Measurements from ENCODE around the gene SLC4A11. TPM values are rescaled to one million over a fixed set of nuclear protein-coding genes. Genes with fewer than 3 reads are reported as not detected.

SLC4A11 gene
- total RNA-seq, 2 experiments from 2014 or later, result 1.8 to 2.8 TPM

- Mint-ChIP-seq H3K4me3 (peak overlapping the region; percentile 72), H3K27me3 (peaks cover 52% of the 10 kb centered on the region), H3K27ac (no peak overlapping the region), H3K9me3 (no peaks in the 10 kb centered on the region), H3K36me3 (ENCODE audit: low read depth) (no peaks in the 10 kb centered on the region), H3K4me1 (ENCODE audit: low read depth) (peaks cover 6% of the 10 kb centered on the region)
- peak; percentile 56 for ATAC-seq
- DNase-seq, result peak; percentile 73
- no peak for TF ChIP-seq CTCF (IDR thresholded peaks at IDR 0.05)
- CTCF ChIA-PET, result interaction anchor here (1.1 to 2.6 kb wide), 2 partner anchors 13 to 20 kb away, joined by 3 to 14 read pairs; no protein-coding TSS in a partner anchor
- intact Hi-C loops (cut with micrococcal nuclease), result no loop called here
- POLR2A ChIA-PET, result no interaction called here
Measured at GRCh38 chr20:3238616-3239025, 369 bp downstream of the SLC4A11 start.

- ATAC-seq, result peak; percentile 38
- intact Hi-C loops (cut with micrococcal nuclease), result no loop called here
- peak overlapping the region; percentile 72 for H3K4me3 Mint-ChIP-seq
- TF ChIP-seq CTCF (IDR thresholded peaks at IDR 0.05), result no peak
- POLR2A ChIA-PET, result no interaction called here
- no peaks in the 10 kb centered on the region for H3K9me3 Mint-ChIP-seq
- no peaks in the 10 kb centered on the region for H3K36me3 Mint-ChIP-seq (ENCODE audit: low read depth)
- CTCF ChIA-PET, result interaction anchor here (1.1 to 2.6 kb wide), 2 partner anchors 13 to 19 kb away, joined by 3 to 14 read pairs; no protein-coding TSS in a partner anchor
- H3K27ac Mint-ChIP-seq, result no peak overlapping the region
- peak; percentile 20 for DNase-seq
- H3K4me1 Mint-ChIP-seq (ENCODE audit: low read depth), result peaks cover 6% of the 10 kb centered on the region
- H3K27me3 Mint-ChIP-seq, result peaks cover 52% of the 10 kb centered on the region
Measured at GRCh38 chr20:3237958-3238615, 903 bp downstream of the SLC4A11 start.

GRCh38 chr20:3237011-3237957 lies 1.7 kb downstream of the SLC4A11 start:
- POLR2A ChIA-PET, result interaction anchor here (1.0 kb wide), 1 partner anchor 132 kb away, joined by 3 read pairs; no protein-coding TSS in a partner anchor
- H3K36me3 Mint-ChIP-seq (ENCODE audit: low read depth), result no peaks in the 10 kb centered on the region
- H3K4me1 Mint-ChIP-seq (ENCODE audit: low read depth), result peaks cover 6% of the 10 kb centered on the region
- peak overlapping the region; percentile 72 for H3K4me3 Mint-ChIP-seq
- DNase-seq (no peak), ATAC-seq (no peak)
- TF ChIP-seq CTCF (IDR thresholded peaks at IDR 0.05), result no peak
- H3K27me3 Mint-ChIP-seq, result peaks cover 50% of the 10 kb centered on the region
- no peak overlapping the region for H3K27ac Mint-ChIP-seq
- no peaks in the 10 kb centered on the region for H3K9me3 Mint-ChIP-seq
- CTCF ChIA-PET, result interaction anchor here (1.2 kb wide), 1 partner anchor 18 kb away, joined by 4 read pairs; no protein-coding TSS in a partner anchor
- intact Hi-C loops (cut with micrococcal nuclease), result no loop called here

- ATAC-seq (no peak), DNase-seq (no peak)
- no peak overlapping the region for H3K4me3 Mint-ChIP-seq
- peaks cover 6% of the 10 kb centered on the region for H3K4me1 Mint-ChIP-seq (ENCODE audit: low read depth)
- no peak for TF ChIP-seq CTCF (IDR thresholded peaks at IDR 0.05)
- ChIA-PET CTCF (interaction anchor here (1.2 kb wide), 1 partner anchor 17 kb away, joined by 4 read pairs; no protein-coding TSS in a partner anchor), POLR2A (interaction anchor here (0.5 kb wide), 1 partner anchor 11 kb away, joined by 3 read pairs; no protein-coding TSS in a partner anchor)
- H3K27me3 Mint-ChIP-seq, result peaks cover 38% of the 10 kb centered on the region
- H3K9me3 Mint-ChIP-seq, result no peaks in the 10 kb centered on the region
- no peak overlapping the region for H3K27ac Mint-ChIP-seq
- intact Hi-C loops (cut with micrococcal nuclease), result no loop called here
- H3K36me3 Mint-ChIP-seq (ENCODE audit: low read depth), result no peaks in the 10 kb centered on the region
Measured at GRCh38 chr20:3235666-3236324, 3.2 kb downstream of the SLC4A11 start.
